HL-60 (cell line): Measurements from ENCODE around the gene JUP.

Experiments used
- DNase-seq, 2 experiments: peaks; one replicate each; pipeline ENCODE4 v3.0.0-alpha.2; 2010 to 2020; ENCODE audit warnings: low read depth in 1 of 2, low spot score in 1 of 2
- H3K27ac ChIP-seq: fragments of 250-450 bp; sonication (Bioruptor Pico); replicated peaks from 2 replicates; pipeline ENCODE4 v1.5.1; 2020; ENCODE audit warnings: mild to moderate bottlenecking, moderate library complexity
- H3K27me3 ChIP-seq: fragments of 250-450 bp; sonication (Bioruptor Pico); 2 replicates; pipeline ENCODE4 v1.5.1; 2021; ENCODE audit warnings: mild to moderate bottlenecking, moderate library complexity; ENCODE audit not compliant: insufficient read depth, poor library complexity, severe bottlenecking
- H3K4me3 ChIP-seq: replicated peaks from 2 replicates; pipeline ENCODE4 v1.5.1; 2011; ENCODE audit warnings: mild to moderate bottlenecking, control low read depth, low read length; ENCODE audit not compliant: insufficient read depth
- CTCF ChIP-seq: IDR thresholded peaks from one replicate; pipeline ENCODE4 v1.5.1; 2011; ENCODE audit warnings: low read length, control low read depth, inconsistent platforms; ENCODE audit not compliant: insufficient read depth
- GABPA ChIP-seq: IDR thresholded peaks from 2 replicates; pipeline ENCODE4 v1.6.1; 2012; ENCODE audit warnings: low read depth
- POLR2AphosphoS5 ChIP-seq: IDR thresholded peaks from 2 replicates; pipeline ENCODE4 v1.6.1; 2012; ENCODE audit warnings: low read depth
- REST ChIP-seq: IDR thresholded peaks from 2 replicates; pipeline ENCODE4 v1.6.1; 2012; ENCODE audit warnings: low read depth; ENCODE audit not compliant: insufficient replicate concordance
- SPI1 ChIP-seq: IDR thresholded peaks from 2 replicates; pipeline ENCODE4 v1.6.1; 2012; ENCODE audit warnings: low read depth, mild to moderate bottlenecking, borderline replicate concordance

JUP gene

GRCh38 chr17:41814195-41814594 is 27.7 kb upstream of the JUP start:
- H3K4me3 ChIP-seq, result no peak overlapping the region
- no peak for DNase-seq

GRCh38 chr17:41813699-41814124 is 27.2 kb upstream of the JUP start:
- no peak overlapping the region for H3K4me3 ChIP-seq
- DNase-seq, result no peak
- peaks cover 20% of the 10 kb centered on the region for H3K27me3 ChIP-seq
- no peak overlapping the region for H3K27ac ChIP-seq
- TF ChIP-seq REST (no peak), SPI1 (no peak), CTCF (no peak), POLR2AphosphoS5 (no peak), GABPA (no peak)

More at GRCh38 chr17:41814195-41814594, 27.7 kb upstream of the JUP start:
- no peak overlapping the region for H3K27ac ChIP-seq
- peaks cover 18% of the 10 kb centered on the region for H3K27me3 ChIP-seq
- no peak for TF ChIP-seq CTCF
- no peak for TF ChIP-seq SPI1
- TF ChIP-seq REST, result peak; percentile 37

- Histone ChIP-seq H3K27me3 (peaks cover 20% of the 10 kb centered on the region), H3K4me3 (no peak overlapping the region), H3K27ac (no peak overlapping the region)
- no peak for DNase-seq
- TF ChIP-seq CTCF (no peak), SPI1 (no peak), GABPA (no peak), POLR2AphosphoS5 (no peak), REST (no peak)
Observed at GRCh38 chr17:41813152-41813680, 26.7 kb upstream of the JUP start.
